HepG2 (cell line): ENCODE data around the gene ABCC12.

Experiments used
- CEBPZ ChIP-seq: IDR thresholded peaks from 2 replicates; pipeline ENCODE4 v1.6.1; 2012; ENCODE audit warnings: low read length, improper control_type of control experiment
- RXRA ChIP-seq: sonication (generic); formaldehyde crosslinking; IDR thresholded peaks from 2 replicates; pipeline ENCODE4 v1.5.1; 2020; ENCODE audit warnings: missing genetic modification reagents
- ZBTB7A ChIP-seq: sonication (generic); formaldehyde crosslinking; IDR thresholded peaks from 2 replicates; pipeline ENCODE4 v1.8.0; 2022; ENCODE audit warnings: mild to moderate bottlenecking, missing genetic modification reagents
- ZNF766 ChIP-seq: sonication (generic); formaldehyde crosslinking; IDR thresholded peaks from 2 replicates; pipeline ENCODE4 v1.5.0; 2020; ENCODE audit warnings: missing genetic modification reagents, borderline replicate concordance
- ZNF777 ChIP-seq: sonication (generic); formaldehyde crosslinking; IDR thresholded peaks from 2 replicates; pipeline ENCODE4 v1.4.0; 2020; ENCODE audit warnings: missing genetic modification reagents

- TF ChIP-seq ZNF766 (no peak), ZNF777 (CRISPR knock-in tag) (no peak), RXRA (no peak), CEBPZ (no peak), ZBTB7A (CRISPR knock-in tag) (no peak)
Measured at GRCh38 chr16:48109475-48109874, 46.3 kb downstream of the ABCC12 start.
